Measurements from ENCODE around the gene RUNDC3A.
A peak's percentile ranks its signal among the peaks of the same experiment; 100 is the strongest.
"Not testable (repeated sequence)": the region's sequence is repeated elsewhere in the genome, so short reads cannot be mapped to it uniquely, and the experiment has no call there.

The RUNDC3A gene

DNA sequence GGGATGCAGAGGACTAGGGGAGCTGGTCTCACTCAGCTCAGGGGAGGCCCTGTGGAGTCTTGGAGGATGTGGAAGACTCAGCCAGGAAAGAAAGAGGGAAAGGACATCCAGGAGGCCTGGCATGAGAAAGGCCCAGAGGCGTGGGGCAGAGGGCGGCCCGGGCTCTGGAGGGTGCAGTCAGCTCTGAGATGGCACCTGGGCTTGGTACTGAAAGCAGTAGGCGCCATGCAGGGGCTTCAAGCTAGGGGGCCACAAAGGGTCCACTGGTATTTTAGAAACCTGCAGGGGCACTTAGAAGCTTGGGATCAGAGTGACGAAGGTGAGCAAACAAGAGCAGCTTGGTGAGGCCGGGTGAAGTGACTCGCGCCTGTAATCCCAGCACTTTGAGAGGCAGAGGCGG lies 49.7 kb downstream of the RUNDC3A start:
- no peak for DNase-seq (ENCODE audit: low read depth in 2 of 2, low spot score in 1 of 2)

DNA sequence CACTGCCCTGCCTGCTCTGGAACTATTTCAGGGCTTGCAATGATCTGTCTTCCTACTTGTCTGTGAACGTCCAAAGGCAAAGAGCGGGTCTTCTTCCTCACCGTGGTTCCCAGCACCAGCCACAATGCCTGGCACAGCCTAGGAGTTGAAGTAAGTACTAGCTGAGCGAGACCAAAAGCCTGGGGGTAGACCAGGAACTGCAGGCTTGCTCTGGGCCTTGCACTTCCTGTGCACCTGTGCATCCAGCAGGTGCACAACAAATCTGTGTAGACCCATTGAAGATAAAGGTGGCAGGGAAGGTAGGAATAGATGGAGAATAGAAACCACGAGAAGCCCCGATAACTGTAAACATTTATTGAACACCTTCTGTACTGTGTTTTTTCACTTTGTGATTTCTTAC lies 50.6 kb downstream of the RUNDC3A start:
- DNase-seq (ENCODE audit: low read depth in 2 of 2, low spot score in 1 of 2), result no peak

DNA sequence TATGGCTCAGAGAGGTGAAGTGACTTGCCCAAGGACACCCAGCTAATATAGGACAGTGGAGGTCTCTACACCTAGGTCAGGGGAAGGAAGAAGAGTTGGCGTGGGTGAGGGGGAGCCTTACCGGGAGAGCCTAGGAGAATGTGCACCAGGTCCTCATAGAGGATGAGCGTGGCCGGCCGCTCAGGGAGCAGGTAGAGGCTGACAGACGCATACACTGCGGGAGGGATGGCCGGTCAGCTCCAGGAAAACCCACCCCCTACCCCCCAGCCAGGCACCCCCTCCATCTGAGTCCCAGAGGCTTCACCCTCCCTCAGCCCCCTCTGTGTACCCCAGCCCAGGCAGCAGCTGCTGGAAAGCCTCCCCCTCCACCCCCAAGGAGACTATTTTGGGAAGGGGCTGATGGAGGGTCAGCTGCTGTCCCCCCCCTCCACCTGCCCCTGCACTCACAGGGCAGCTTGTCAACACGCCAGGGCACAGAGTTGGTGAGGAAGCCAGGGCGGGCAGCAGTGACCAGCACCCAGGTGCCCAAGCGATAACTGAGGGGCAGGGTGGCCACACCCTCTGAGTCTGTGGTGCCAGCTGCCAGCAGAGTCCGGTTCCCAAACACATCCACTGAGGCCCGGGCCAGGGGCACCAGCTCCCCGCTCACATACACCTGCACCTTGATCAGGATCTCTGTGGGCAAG lies 51.2 kb downstream of the RUNDC3A start:
- DNase-seq (ENCODE audit: low read depth in 2 of 2, low spot score in 1 of 2), result no peak

DNA sequence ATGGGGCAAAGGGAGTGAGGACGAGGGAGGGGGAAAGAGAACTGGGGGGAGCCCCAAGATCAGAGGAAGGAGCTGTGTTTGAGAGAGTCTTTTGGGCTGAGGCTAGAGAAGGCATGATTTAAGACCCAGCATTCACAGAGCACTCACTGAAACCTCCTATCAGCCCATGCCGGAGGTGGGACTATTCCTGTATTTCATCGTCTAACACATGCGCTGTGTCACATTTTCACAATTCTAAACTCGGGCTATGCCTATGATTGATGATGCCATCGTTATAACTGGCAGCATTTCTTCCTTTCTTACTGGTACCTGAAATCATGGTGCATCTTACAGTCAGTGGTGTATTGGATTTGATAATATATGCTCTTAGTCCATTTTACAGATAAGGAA lies 51.7 kb downstream of the RUNDC3A start:
- DNase-seq (ENCODE audit: low read depth in 2 of 2, low spot score in 1 of 2), result no peak

DNA sequence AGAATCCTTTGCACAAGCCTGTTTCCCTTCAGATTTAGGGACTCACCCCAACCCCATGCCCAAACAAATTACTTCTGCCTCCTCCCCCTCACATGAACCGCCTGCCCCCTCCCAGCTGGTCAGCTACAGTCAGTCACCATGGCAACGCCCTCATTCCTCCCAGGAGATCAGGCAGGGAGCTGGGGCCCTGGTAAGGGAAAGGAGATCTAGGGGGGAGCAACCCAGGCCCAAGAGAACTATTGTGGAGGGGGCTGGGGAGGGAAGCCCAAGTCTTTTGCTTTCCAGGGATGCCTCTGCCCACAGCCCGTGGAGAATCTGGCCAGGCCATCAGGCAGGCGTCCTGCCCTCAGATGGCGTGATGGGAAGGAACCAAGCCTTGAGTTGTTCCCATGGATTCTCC lies 52.4 kb downstream of the RUNDC3A start:
- DNase-seq (ENCODE audit: low read depth in 2 of 2, low spot score in 1 of 2), result no peak

DNA sequence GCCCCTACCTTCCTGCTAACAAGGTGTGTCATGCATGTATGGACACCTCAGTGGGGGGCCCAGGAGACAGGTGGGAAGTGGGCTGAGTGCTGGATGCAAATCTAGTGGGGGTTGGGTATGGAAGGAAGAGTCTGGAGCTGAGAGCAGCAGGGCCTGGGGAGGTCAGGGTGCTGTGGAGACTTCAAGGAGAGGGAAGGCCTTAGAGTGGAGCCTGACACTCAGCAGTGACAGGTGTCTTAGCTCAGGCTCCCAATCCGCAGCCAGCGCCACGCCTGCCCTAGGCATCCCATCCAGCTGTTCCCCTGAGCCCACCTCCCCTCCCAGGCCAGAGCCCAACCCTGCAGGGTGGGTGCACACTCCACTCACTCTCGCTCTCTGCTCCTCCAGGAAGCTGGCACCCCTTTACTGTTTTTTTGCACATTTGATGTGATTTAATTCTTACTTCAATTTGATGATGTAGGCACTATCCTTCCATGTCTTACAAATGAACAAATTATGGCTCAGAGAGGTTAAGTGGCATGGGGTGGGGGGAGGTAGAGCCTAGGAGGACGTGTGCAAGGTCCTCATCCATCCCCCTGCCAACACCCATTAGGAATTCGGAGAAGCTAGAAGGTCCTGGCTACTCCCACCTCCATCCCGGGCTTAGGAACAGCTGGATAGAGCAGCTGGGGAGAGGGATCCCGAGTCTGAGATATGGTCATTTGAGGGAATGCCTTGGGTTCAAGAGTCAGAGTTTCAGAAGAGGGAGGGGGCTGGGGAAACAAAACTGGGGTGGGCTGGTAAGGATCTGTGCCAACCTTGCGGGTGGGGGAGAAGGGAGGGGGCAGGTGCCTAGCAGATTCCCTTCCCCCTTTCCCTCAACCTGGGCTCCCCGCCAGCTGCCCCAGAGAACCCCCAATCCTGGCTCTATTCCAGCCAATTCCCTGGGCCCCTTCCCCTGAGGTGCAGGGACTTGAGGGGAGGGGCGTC lies 53.2 kb downstream of the RUNDC3A start:
- no peak for DNase-seq (ENCODE audit: low read depth in 2 of 2, low spot score in 1 of 2)

DNA sequence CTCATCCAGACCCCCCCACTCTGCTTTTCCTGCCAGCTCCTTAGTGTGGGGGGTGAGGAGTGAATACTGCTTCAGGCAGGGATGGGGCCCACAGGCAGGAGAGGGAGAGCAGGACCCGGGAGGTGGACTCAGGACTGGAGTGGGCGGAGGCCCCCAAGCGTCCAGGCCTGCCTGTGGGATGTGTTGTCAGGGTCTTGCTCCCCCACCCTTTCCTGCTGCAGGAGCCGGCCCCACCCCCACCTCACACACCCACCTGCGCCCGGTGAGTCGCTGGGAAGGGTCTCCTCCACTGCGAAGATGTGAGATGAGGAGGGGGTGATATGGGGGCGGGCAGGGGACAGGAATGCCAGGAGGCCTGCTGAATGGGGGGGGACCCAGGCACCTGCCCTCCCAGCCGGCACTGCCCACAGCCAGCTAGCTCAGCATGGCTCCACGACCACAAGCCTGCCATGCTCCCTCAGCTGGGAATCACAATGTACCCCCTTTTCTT lies 54.1 kb downstream of the RUNDC3A start:
- DNase-seq (ENCODE audit: low read depth in 2 of 2, low spot score in 1 of 2), result no peak

DNA sequence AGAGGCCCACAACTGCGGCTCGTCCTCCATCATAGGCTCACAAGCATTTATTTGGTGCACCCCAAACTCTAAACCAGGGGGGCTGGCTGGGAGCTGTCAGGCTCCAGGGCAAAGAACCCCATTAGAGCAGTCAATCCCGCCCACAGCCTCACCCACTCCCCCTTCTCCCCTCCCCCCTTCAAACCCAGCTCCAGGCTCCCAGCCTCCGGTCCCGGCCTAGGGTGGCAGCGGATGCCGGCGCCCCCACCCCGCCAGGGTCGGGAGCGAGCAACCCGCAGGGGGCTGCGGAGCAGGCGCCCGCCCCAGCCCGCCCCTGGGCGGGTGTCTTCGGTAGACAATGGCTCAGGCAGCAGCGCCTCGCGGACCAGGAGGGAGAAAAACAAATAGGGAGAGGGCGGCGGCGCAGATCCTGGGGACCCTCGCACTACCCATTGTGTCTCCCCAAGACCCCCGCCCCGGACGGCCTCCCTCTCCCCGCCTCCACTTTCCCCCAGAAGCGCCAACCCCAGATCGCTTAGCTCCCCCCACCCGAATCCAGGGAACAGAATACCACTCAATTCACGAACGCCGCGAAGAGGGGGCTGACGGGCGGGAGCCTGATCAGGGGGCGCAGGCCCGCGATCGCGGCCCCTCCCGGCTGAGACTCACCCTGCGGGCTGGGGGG lies 54.7 kb downstream of the RUNDC3A start:
- DNase-seq (ENCODE audit: low read depth in 2 of 2, low spot score in 1 of 2), result no peak

DNA sequence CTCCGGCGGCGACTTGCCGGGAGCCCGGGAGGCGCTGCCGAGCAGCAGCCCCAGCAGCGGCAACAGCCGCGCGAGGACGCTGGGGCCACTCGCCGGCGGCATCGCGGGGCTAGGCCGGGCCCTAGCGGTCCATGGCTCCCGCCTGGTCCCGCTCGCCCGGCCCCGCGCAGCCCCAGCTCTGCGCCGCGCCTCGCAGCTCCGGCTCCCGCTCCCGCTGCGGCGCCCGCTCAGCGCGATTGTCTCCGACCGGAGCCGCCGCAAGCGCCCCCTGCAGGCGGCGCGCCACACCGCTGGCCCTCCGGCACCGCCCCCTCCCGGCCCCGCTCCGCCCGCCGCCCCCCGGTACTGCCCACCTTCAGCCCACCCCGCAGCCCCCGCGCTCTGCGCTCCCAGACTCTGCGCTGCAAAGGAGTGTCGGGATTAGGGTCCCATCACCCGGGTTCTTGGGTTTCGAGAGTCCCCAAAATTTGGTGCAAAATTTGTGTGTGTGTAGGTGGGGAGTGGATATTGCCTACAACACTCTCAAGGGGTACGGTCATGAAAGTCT lies 55.3 kb downstream of the RUNDC3A start, which contains the start of gene FAM171A2:
Gene FAM171A2 (minus strand): TSS at position 241 of the 547 bp plus-strand sequence. CDS start 139 bp downstream, at position 102.
- DNase-seq (ENCODE audit: low read depth in 2 of 2, low spot score in 1 of 2), result peak in 1 of 2 donors; percentile 34

DNA sequence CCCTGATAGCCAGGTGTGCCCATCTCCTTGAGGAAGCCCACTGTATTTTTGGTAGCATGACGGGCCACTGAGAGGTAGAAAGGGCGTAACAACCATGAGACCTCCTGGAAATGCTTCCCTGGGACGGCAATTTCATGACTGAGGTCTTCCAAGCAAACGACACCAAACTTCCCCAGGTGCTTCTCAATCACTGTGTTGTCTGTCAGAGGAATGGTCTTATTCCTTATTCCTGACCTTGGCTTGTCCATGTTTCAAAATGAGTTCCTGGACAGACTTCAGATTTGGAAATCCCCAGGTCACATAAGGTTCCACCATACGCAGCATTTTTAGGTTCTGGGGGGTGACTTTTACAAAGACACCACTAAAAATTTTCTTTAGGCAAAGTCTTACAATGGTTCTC lies 56.6 kb downstream of the RUNDC3A start:
- not testable (repeated sequence) for DNase-seq (ENCODE audit: low read depth in 2 of 2, low spot score in 1 of 2)

DNA sequence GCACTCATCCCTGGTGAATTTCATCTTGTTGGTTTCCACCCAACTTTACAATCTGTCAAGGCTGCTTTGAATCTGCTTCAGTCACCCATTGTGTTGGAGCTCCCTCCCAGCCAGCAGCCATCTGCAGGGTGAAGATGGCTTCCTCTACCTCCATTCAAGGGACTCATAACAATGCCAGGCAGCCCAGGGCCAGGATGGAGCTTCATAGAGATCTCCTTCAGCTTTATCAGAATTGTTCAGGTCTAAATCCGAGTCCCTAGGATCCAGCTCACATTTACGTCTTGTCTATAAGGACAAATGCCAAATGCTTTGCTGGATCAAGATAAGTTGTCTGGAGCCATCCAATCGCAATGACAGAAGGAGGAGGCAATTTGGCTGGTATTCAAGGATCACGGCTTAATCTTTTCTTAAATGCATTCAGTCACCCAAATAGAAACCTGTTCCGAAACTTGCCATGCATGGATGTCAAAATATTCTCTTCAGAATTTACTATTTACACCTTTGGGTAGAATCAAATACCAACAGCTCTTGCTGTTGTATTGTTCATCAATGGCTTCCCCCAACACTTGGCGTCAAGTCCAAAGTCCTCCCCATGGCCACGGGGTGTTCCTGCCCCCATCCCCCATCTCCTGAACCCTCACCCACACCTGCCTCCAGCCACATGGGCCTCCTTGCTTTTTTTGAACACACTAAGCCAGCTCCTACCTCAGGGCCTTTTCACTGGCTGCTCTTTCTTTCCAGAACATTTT lies 59.0 kb downstream of the RUNDC3A start:
- DNase-seq (ENCODE audit: low read depth in 2 of 2, low spot score in 1 of 2), result no peak

All from stimulated activated CD8-positive, alpha-beta memory T cell treated with anti-CD3 and anti-CD28 coated beads, Interleukin-4, amount 100 ng/mL, for 4 hours (primary cell).